IPS-15b (cell line): ENCODE results near the gene ATAD3A.
"Not testable (repeated sequence)": the region's sequence is repeated elsewhere in the genome, so short reads cannot be mapped to it uniquely, and the experiment has no call there.

ENCODE experiments used
- H3K27me3 ChIP-seq: one replicate; pipeline ENCODE4 v1.6.1; 2013; ENCODE audit warnings: low read length; ENCODE audit not compliant: control insufficient read depth, insufficient read depth
- H3K36me3 ChIP-seq: one replicate; pipeline ENCODE4 v1.6.1; 2013; ENCODE audit warnings: low read length; ENCODE audit not compliant: control insufficient read depth, insufficient read depth
- H3K4me1 ChIP-seq: one replicate; pipeline ENCODE4 v1.6.1; 2013; ENCODE audit warnings: mild to moderate bottlenecking, low read length; ENCODE audit not compliant: control insufficient read depth, insufficient read depth
- H3K4me3 ChIP-seq: one replicate; pipeline ENCODE4 v1.5.1; 2013; ENCODE audit warnings: low read depth, low read length
- H3K9ac ChIP-seq: one replicate; pipeline ENCODE4 v1.6.1; 2013; ENCODE audit warnings: low read depth, mild to moderate bottlenecking, low read length
- H3K9me3 ChIP-seq: one replicate; pipeline ENCODE4 v1.6.1; 2013; ENCODE audit warnings: mild to moderate bottlenecking, low read length; ENCODE audit not compliant: control insufficient read depth, insufficient read depth

The ATAD3A gene

DNA sequence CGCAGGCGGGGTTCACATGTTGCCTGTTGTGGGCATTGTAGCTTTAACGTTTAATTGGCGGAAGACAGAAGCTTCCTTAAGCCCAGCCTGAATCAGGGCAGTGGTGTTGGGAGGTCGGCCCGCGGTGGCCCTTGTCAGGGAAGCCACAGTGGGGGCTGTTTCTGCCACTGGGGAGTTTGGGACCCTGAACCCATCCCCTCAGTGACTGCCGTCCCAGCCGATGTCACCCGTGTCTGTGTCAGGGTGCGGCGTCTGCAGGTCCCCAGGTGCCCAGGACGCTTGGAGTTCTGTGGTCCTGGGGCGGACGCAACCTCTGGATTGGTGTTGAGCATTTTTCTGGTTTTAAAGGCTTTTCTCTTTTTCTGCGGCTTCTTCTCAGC is 31.5 kb upstream of the ATAD3A start:
- H3K36me3 ChIP-seq = peaks cover 53% of the 10 kb centered on the region
- H3K27me3 ChIP-seq, H3K9me3 ChIP-seq, H3K4me1 ChIP-seq, H3K9ac ChIP-seq, H3K4me3 ChIP-seq: not testable (repeated sequence)

DNA sequence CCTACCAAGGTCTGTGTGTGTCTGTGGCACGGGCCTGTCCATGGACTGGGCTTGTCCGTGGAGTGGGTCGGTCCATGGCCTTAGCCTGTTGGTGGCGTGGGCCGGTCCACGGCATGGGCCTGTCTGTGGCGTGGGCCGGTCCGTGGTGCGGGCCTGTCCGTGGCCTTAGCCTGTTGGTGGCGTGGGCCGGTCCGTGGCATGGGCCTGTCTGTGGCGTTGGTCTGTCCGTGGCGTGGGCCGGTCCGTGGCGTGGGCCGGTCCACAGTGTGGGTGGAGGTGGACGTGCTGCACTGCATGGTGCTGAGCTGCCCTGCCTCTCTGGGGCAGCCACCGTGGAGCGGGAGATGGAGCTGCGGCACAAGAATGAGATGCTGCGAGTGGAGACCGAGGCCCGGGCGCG is 30.2 kb upstream of the ATAD3A start:
- peaks cover 58% of the 10 kb centered on the region for H3K36me3 ChIP-seq
- H3K4me3 ChIP-seq, H3K27me3 ChIP-seq, H3K4me1 ChIP-seq, H3K9ac ChIP-seq, H3K9me3 ChIP-seq: not testable (repeated sequence)

DNA sequence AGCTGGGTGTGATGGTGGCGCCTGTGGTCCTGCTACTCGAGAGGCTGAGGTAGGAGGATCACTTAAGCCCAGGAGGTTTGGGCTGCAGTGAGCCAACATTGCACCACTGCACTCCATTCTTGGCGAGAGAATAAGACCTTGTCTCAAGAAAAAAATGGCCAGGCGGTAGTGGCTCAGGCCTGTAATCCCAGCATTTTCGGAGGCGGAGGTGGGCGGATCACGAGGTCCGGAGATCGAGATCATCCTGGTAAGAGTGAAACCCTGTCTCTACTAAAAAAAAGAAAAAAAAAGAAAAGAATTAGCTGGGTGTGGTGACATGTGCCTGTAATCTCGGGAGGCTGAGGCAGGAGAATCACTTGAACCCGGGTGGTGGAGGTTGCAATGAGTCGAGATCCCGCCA is 29.1 kb upstream of the ATAD3A start:
- Histone ChIP-seq H3K4me3 (no peak overlapping the region), H3K4me1 (no peaks in the 10 kb centered on the region), H3K9ac (no peak overlapping the region), H3K9me3 (no peaks in the 10 kb centered on the region), H3K27me3 (no peaks in the 10 kb centered on the region), H3K36me3 (peaks cover 60% of the 10 kb centered on the region)

DNA sequence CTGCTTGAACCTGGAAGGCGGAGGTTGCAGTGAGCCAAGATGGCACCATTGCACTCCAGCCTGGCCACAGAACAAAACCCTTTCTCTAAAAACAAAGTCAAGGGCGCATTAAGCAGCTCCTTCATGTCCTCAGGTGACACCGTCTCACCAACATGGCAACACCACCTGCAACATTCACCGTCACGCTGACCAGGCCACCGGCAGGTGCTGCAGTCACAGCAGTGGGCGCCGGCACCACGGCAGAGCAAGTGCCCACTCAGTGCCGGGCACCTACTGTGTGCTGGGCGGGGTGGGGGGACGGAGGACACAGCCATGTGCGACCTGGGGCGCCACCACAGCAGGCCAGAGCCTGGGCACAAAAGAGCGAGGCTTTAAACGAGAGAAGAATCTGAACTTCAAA is 28.2 kb upstream of the ATAD3A start:
- H3K36me3 ChIP-seq = peaks cover 59% of the 10 kb centered on the region
- H3K4me3 ChIP-seq = no peak overlapping the region

DNA sequence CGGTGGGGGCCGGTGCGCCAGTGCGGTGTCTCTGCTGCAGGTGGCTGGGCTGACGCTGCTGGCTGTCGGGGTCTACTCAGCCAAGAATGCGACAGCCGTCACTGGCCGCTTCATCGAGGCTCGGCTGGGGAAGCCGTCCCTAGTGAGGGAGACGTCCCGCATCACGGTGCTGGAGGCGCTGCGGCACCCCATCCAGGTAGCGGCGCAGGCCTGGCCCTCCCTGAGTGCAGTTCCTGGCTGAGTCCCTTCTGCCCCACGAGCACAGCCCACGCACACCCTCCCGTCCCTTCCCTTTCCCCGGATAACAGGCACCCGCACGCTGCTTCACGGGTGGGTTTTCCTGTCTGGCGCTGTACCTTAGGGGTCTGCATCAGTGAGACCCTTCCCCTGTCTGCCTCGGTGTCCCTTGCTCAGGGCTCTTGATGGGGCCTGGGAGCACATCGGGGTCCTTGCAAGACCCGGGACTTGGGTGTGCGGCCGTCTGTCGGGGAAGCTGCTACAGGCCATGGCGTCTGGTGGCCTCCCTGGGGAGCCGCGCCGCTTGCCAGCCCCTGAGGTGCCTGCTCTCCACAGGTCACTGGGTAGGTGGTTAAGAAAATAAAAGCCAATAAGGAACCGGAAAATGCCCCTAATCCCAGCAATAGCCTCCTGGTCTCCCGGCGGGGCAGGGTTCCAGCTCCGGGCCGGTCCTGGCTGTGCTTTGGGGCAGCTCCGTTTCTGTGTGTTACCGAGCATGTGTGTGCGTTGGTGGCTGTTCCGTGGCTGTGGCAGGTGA is 26.8 kb upstream of the ATAD3A start:
- not testable (repeated sequence) for H3K4me3 ChIP-seq, H3K27me3 ChIP-seq, H3K9me3 ChIP-seq, H3K4me1 ChIP-seq, H3K9ac ChIP-seq
- H3K36me3 ChIP-seq = peaks cover 62% of the 10 kb centered on the region

More for the DNA sequence above, 28.2 kb upstream of the ATAD3A start:
- H3K9me3 ChIP-seq = no peaks in the 10 kb centered on the region
- no peak overlapping the region for H3K9ac ChIP-seq
- no peaks in the 10 kb centered on the region for H3K27me3 ChIP-seq
- H3K4me1 ChIP-seq = no peaks in the 10 kb centered on the region

- H3K9ac ChIP-seq, H3K4me1 ChIP-seq, H3K4me3 ChIP-seq, H3K27me3 ChIP-seq, H3K9me3 ChIP-seq: not testable (repeated sequence)
- peaks cover 62% of the 10 kb centered on the region for H3K36me3 ChIP-seq
Measured at GRCh38 chr1:1485755-1486317, 26.1 kb upstream of the ATAD3A start.

DNA sequence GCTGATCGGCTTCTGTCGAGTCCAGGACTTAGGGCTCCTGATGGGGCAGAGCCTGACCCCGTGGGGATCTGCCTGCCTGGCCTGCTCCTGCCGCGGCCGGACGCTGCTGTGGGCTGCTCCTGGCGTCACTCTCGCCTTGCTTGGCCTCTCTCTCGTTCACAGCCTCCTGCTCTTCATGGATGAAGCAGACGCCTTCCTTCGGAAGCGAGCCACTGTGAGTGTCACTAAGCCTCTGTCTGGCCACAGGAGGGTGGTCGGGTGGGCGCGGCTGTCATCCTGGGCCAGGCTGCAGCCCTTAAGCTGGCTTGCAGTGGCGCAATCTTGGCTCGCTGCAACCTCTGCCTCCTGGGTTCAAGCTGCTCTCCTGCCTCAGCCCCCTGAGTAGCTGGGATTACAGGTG is 24.3 kb upstream of the ATAD3A start:
- Histone ChIP-seq H3K9me3 (no peaks in the 10 kb centered on the region), H3K9ac (no peak overlapping the region), H3K27me3 (no peaks in the 10 kb centered on the region), H3K36me3 (peaks cover 63% of the 10 kb centered on the region), H3K4me3 (no peak overlapping the region), H3K4me1 (no peaks in the 10 kb centered on the region)

DNA sequence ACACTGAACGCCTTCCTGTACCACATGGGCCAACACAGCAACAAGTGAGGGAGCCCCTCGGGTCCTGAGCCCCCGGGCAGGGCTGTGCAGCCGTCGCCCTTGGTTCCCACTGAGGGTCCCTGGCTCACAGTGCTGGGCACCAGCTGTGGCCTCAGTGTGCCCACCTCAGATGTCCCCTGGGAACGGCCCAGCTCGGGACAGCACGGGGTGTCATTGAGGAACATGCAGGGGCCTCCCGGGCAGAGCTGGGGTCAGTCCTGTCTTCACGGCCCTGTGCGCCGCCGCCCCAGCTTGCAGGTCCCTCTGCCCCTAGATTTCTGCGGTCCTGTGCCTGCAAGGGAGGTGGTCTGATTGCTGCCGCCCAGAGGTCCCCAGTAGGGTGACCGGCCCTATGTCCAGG is 22.7 kb upstream of the ATAD3A start:
- Histone ChIP-seq H3K4me3 (no peak overlapping the region), H3K36me3 (peaks cover 52% of the 10 kb centered on the region), H3K27me3 (no peaks in the 10 kb centered on the region), H3K9ac (no peak overlapping the region), H3K4me1 (no peaks in the 10 kb centered on the region), H3K9me3 (no peaks in the 10 kb centered on the region)

- H3K4me3 ChIP-seq = no peak overlapping the region
- no peak overlapping the region for H3K9ac ChIP-seq
- no peaks in the 10 kb centered on the region for H3K9me3 ChIP-seq
- no peaks in the 10 kb centered on the region for H3K4me1 ChIP-seq
- H3K27me3 ChIP-seq = no peaks in the 10 kb centered on the region
- H3K36me3 ChIP-seq = peaks cover 52% of the 10 kb centered on the region
Measured at GRCh38 chr1:1489861-1490260, 22.1 kb upstream of the ATAD3A start.

GRCh38 chr1:1490633-1491230 is 21.2 kb upstream of the ATAD3A start:
- Histone ChIP-seq H3K4me3 (no peak overlapping the region), H3K36me3 (peaks cover 52% of the 10 kb centered on the region), H3K9ac (no peak overlapping the region), H3K4me1 (no peaks in the 10 kb centered on the region), H3K27me3 (no peaks in the 10 kb centered on the region), H3K9me3 (no peaks in the 10 kb centered on the region)

- no peaks in the 10 kb centered on the region for H3K4me1 ChIP-seq
- H3K36me3 ChIP-seq = peaks cover 47% of the 10 kb centered on the region
- no peak overlapping the region for H3K9ac ChIP-seq
- no peak overlapping the region for H3K4me3 ChIP-seq
- no peaks in the 10 kb centered on the region for H3K9me3 ChIP-seq
- H3K27me3 ChIP-seq = no peaks in the 10 kb centered on the region
Measured at GRCh38 chr1:1491601-1492000, 20.4 kb upstream of the ATAD3A start.

- H3K36me3 ChIP-seq = peaks cover 26% of the 10 kb centered on the region
- H3K4me1 ChIP-seq, H3K9ac ChIP-seq, H3K4me3 ChIP-seq, H3K9me3 ChIP-seq, H3K27me3 ChIP-seq: not testable (repeated sequence)
Measured at GRCh38 chr1:1494311-1494710, 17.7 kb upstream of the ATAD3A start.
